K562 (cell line): ENCODE results near the gene MAPKAPK2. TPM values are rescaled to one million over a fixed set of nuclear protein-coding genes. Genes with fewer than 3 reads are reported as not detected.
A peak's percentile ranks its signal among the peaks of the same experiment; 100 is the strongest.

ENCODE experiments used
- GATAD2A ChIP-seq: fragments of 450-650 bp; IDR thresholded peaks from 2 replicates; pipeline ENCODE4 v1.6.1; 2017
- GTF2E2 ChIP-seq: fragments of 200-800 bp; sonication (Bioruptor generic); IDR thresholded peaks from 2 replicates; pipeline ENCODE4 v1.6.1; 2016; ENCODE audit warnings: missing genetic modification characterization, missing compliant biosample characterization
- HOXB6 ChIP-seq: fragments of 250-450 bp; sonication (Bioruptor Pico); IDR thresholded peaks from 2 replicates; pipeline ENCODE4 v1.5.1; 2022; ENCODE audit warnings: mild to moderate bottlenecking, borderline replicate concordance
- ID3 ChIP-seq, 2 experiments: fragments of 250-450 bp in 1 of 2; fragments of 450-650 bp in 1 of 2; sonication (Bioruptor Pico) in 1 of 2; IDR thresholded peaks; 2 replicates each; pipeline versions ENCODE4 v1.6.1 to v1.8.0; 2016 to 2021; ENCODE audit warnings: mild to moderate bottlenecking in 2 of 2, moderate library complexity in 2 of 2, missing compliant biosample characterization in 1 of 2, missing genetic modification characterization in 1 of 2
- MTF1 ChIP-seq: fragments of 250-450 bp; sonication (Bioruptor Pico); IDR thresholded peaks from 2 replicates; pipeline ENCODE4 v1.9.0; 2021; ENCODE audit warnings: moderate library complexity, mild to moderate bottlenecking, inconsistent platforms, borderline replicate concordance
- NFE2L1 ChIP-seq: fragments of 450-650 bp; IDR thresholded peaks from 2 replicates; pipeline ENCODE4 v1.6.1; 2016; ENCODE audit warnings: missing genetic modification characterization, low read depth, mild to moderate bottlenecking, missing compliant biosample characterization, moderate library complexity, borderline replicate concordance
- NR1H2 ChIP-seq: sonication (generic); formaldehyde crosslinking; IDR thresholded peaks from 2 replicates; pipeline ENCODE4 v1.4.0; 2020; ENCODE audit warnings: mild to moderate bottlenecking, missing genetic modification reagents
- NR2C1 ChIP-seq, 2 experiments: fragments of 450-650 bp; IDR thresholded peaks; 2 replicates each; pipeline ENCODE4 v1.6.1; 2017; ENCODE audit warnings: mild to moderate bottlenecking in 2 of 2, antibody characterized with exemption in 1 of 2, inconsistent platforms in 1 of 2, missing compliant biosample characterization in 1 of 2, missing genetic modification characterization in 1 of 2
- PREB ChIP-seq: sonication (generic); formaldehyde crosslinking; IDR thresholded peaks from 2 replicates; pipeline ENCODE4 v1.8.1; 2023; ENCODE audit warnings: mild to moderate bottlenecking, missing genetic modification reagents
- RBM14 ChIP-seq: fragments of 200-400 bp; formaldehyde crosslinking; IDR thresholded peaks from 2 replicates; pipeline ENCODE4 v1.6.1; 2018; ENCODE audit warnings: low read depth, mild to moderate bottlenecking, low read length, moderate library complexity, borderline replicate concordance; ENCODE audit not compliant: insufficient read depth
- RCOR1 ChIP-seq, 2 experiments: IDR thresholded peaks; 2 replicates each; pipeline ENCODE4 v1.6.1; 2012; ENCODE audit warnings: low read depth in 2 of 2, low read length in 2 of 2, borderline replicate concordance in 1 of 2, improper control_type of control experiment in 1 of 2
- RNF2 ChIP-seq: sonication (generic); IDR thresholded peaks from 2 replicates; pipeline ENCODE4 v1.6.1; 2016
- TRIM28 ChIP-seq: fragments of 450-650 bp; IDR thresholded peaks from 2 replicates; pipeline ENCODE4 v1.6.1; 2017
- ZBTB2 ChIP-seq: fragments of 450-650 bp; IDR thresholded peaks from 2 replicates; pipeline ENCODE4 v1.6.1; 2016; ENCODE audit warnings: antibody characterized with exemption
- ZNF134 ChIP-seq: fragments of 250-450 bp; sonication (Bioruptor Pico); conservative IDR thresholded peaks from 2 replicates; pipeline ENCODE4 v1.4.0; 2020
- ZNF217 ChIP-seq: sonication (generic); formaldehyde crosslinking; IDR thresholded peaks from 2 replicates; pipeline ENCODE4 v1.8.0; 2022; ENCODE audit warnings: mild to moderate bottlenecking, missing genetic modification reagents
- ZNF507 ChIP-seq: conservative IDR thresholded peaks from 2 replicates; pipeline ENCODE4 v1.6.1; 2017; ENCODE audit warnings: missing genetic modification characterization, missing compliant biosample characterization
- ZNF655 ChIP-seq: fragments of 250-450 bp; sonication (Bioruptor Pico); IDR thresholded peaks from 2 replicates; pipeline ENCODE4 v1.5.0; 2021
- polyA plus RNA-seq, 8 experiments: library from polyadenylated mRNA; depleted of rRNA in 4 of 8; stranded (reverse) in 5 of 8; unstranded in 3 of 8; fragments of >200 nt; fragmentation: Nextera tagmentation in 2 of 8; fragmentation: Illumina TruSeq in 1 of 8; extraction: Ambion mirVana in 2 of 8; extraction: Trizol in 1 of 8; gene quantifications; 2 replicates each; pipeline versions ENCODE4 v1.2.1 to v1.2.3, GENCODE V29; 2011 to 2014; ENCODE audit warnings: inconsistent platforms in 1 of 8, missing spikeins in 1 of 8
- total RNA-seq, 7 experiments: library from RNA; depleted of rRNA in 6 of 7; stranded (reverse); fragments of >200 nt in 6 of 7; fragmentation: Illumina TruSeq in 2 of 7; extraction: Trizol in 2 of 7; gene quantifications; 2 replicates each; pipeline versions ENCODE4 v1.2.1 to v1.2.3, GENCODE V29; 2011 to 2021; ENCODE audit warnings: low replicate concordance in 1 of 7
- TF ChIP-seq, protein P1 (sequence below), 2 experiments: fragments of 450-650 bp; IDR thresholded peaks; 2 replicates each; pipeline ENCODE4 v1.6.1; 2016
- TF ChIP-seq, protein P2 (sequence below): fragments of 250-450 bp; sonication (Bioruptor Pico); IDR thresholded peaks from 2 replicates; pipeline ENCODE4 v1.4.0; 2020

Gene MAPKAPK2
- total and polyA plus RNA-seq, 9 of the 15 experiments (the other 6 are each of a cell fraction or from before 2014, with no cell fraction given), result 0.63 to 94.2 (median 52.1) TPM

- TF ChIP-seq RCOR1 (IDR thresholded peaks at IDR 0.05; ENCODE audit: borderline replicate concordance in 1 of 2, low read depth in 2 of 2, low read length in 2 of 2) (peak in 1 of 2 experiments; percentile 60; a peak in 2 of 4 replicates), HOXB6 (CRISPR knock-in tag) (no peak), ZNF217 (CRISPR knock-in tag) (no peak), PREB (0 out of 2 replicates have a peak, but pooled peaks have one; percentile 10), GTF2E2 (tag) (no peak), MTF1 (CRISPR knock-in tag) (no peak), TRIM28 (no peak), ZNF655 (CRISPR knock-in tag) (no peak), GATAD2A (0 out of 2 replicates have a peak, but pooled peaks have one; percentile 24), NR1H2 (CRISPR knock-in tag) (no peak), ZBTB2 (no peak), NR2C1 (IDR thresholded peaks at IDR 0.05) (peak; percentile 22; the same call in 1 of the 2 replicates), NR2C1 (tag; IDR thresholded peaks at IDR 0.05) (0 out of 2 replicates have a peak, but pooled peaks have one; percentile 5), ZNF507 (no peak), RNF2 (no peak), ID3 (CRISPR knock-in tag; IDR thresholded peaks at IDR 0.05) (no peak), ID3 (tag; IDR thresholded peaks at IDR 0.05) (0 out of 2 replicates have a peak, but pooled peaks have one; percentile 60), RBM14 (no peak), NFE2L1 (tag) (no peak), ZNF134 (CRISPR knock-in tag) (0 out of 2 replicates have a peak, but pooled peaks have one; percentile 37)
- TF ChIP-seq, protein P1, sequence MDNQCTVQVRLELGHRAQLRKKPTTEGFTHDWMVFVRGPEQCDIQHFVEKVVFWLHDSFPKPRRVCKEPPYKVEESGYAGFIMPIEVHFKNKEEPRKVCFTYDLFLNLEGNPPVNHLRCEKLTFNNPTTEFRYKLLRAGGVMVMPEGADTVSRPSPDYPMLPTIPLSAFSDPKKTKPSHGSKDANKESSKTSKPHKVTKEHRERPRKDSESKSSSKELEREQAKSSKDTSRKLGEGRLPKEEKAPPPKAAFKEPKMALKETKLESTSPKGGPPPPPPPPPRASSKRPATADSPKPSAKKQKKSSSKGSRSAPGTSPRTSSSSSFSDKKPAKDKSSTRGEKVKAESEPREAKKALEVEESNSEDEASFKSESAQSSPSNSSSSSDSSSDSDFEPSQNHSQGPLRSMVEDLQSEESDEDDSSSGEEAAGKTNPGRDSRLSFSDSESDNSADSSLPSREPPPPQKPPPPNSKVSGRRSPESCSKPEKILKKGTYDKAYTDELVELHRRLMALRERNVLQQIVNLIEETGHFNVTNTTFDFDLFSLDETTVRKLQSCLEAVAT (IDR thresholded peaks at IDR 0.05), result 0 out of 4 replicates have a peak, but pooled peaks of 1 of the 2 experiments have one; percentile 49
- TF ChIP-seq, protein P2, sequence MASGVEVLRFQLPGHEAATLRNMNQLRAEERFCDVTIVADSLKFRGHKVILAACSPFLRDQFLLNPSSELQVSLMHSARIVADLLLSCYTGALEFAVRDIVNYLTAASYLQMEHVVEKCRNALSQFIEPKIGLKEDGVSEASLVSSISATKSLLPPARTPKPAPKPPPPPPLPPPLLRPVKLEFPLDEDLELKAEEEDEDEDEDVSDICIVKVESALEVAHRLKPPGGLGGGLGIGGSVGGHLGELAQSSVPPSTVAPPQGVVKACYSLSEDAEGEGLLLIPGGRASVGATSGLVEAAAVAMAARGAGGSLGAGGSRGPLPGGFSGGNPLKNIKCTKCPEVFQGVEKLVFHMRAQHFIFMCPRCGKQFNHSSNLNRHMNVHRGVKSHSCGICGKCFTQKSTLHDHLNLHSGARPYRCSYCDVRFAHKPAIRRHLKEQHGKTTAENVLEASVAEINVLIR (CRISPR knock-in tag), result no peak
Measured at GRCh38 chr1:206658264-206658980, 26.3 kb upstream of the MAPKAPK2 start (continued).
